ENCODE measurements around the gene CSRNP3. TPM values are rescaled to one million over a fixed set of nuclear protein-coding genes. Genes with fewer than 3 reads are reported as not detected.

Gene CSRNP3
- total RNA-seq, 4 donors from 2014 or later, result 0.12 to 1.5 (median 0.93) TPM

DNA sequence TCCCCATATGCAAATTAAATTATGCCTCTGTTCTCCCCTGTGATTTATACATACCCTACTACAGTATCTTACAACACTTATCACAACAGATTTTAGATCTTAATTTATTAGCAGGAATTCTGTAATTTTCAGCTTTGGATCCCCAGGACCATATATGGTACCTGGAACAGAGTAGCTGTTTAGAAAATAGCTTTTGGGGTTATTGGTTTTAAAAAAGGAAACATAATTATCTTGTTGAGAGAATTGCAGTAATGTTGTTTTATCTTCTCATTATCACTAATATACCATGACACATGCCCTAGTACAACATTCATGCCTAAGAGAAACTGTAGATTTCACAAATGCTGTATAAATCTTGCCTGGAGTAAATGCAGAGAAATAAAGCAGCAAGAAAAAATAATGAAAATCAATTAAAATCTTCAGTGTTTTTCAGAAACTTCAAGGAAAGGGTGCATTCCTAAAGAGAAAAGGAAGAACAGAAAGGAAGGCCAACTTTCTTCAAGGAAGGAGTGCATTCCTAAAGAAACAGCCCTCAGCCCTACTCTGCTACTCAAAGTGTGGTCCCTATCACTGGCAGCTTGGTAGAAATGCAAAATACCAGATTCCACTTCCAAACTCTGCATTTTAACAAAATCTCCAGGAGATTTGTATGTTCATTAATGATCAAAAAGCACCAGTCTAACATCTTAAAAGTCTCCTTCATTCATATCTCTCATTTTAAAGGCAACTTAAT is 37.1 kb upstream of the CSRNP3 start:
- TF ChIP-seq CTCF (IDR thresholded peaks at IDR 0.05), result no peak
- no peak for DNase-seq (ENCODE audit: low spot score)
- ATAC-seq (ENCODE audit: low FRiP score), result no peak

GRCh38 chr2:165434865-165435496 is 34.5 kb upstream of the CSRNP3 start:
- ATAC-seq (ENCODE audit: low FRiP score) (no peak), DNase-seq (ENCODE audit: low spot score) (no peak)
- TF ChIP-seq CTCF (IDR thresholded peaks at IDR 0.05), result no peak

DNA sequence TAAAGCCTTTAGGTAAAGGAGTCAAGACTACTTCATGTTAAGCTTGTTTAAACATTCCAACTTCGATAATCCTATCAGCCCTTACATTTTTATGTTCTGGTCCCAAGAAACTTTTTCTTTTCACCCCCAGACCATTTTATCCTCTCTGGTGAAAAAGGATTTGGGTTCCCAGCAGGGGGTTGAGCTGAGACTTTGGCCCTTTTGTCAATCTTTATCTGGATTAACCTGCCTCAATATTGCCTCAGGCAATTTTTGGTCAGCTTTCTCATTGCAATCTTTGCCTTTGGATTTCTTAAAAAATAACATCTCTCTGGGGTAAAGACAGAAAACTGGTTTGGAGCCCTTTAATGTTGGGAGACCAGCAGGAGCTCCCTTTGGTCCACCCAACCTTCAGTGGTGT is 33.9 kb upstream of the CSRNP3 start:
- no peak for DNase-seq (ENCODE audit: low spot score)
- no peak for ATAC-seq (ENCODE audit: low FRiP score)
- no peak for TF ChIP-seq CTCF (IDR thresholded peaks at IDR 0.05)

DNA sequence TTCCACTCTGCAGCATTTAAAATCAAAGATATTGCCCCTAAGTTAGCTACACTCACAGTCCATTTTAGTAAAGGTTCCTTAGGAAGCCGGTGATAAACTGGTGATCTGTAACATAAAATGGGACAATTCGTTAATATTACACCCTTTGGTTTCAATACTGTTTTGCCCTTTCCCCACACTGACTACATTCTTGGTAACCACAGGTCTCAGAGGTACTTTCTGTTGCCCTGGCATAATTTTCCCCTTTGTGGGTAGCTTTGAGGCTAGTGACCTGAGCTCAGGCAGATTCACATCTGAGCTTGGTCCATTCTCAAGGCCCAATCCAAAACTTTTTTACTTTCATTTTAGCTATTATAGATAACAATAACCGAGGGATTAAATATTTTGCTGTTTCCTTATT is 32.9 kb upstream of the CSRNP3 start:
- DNase-seq (ENCODE audit: low spot score), result no peak
- no peak for TF ChIP-seq CTCF (IDR thresholded peaks at IDR 0.05)
- ATAC-seq (ENCODE audit: low FRiP score), result no peak

- no peak for TF ChIP-seq CTCF (IDR thresholded peaks at IDR 0.05)
- DNase-seq (ENCODE audit: low spot score), result no peak
- no peak for ATAC-seq (ENCODE audit: low FRiP score)
Observed at GRCh38 chr2:165440367-165440766, 29.1 kb upstream of the CSRNP3 start.

- no peak for ATAC-seq (ENCODE audit: low FRiP score)
- no peak for DNase-seq (ENCODE audit: low spot score)
- no peak for TF ChIP-seq CTCF (IDR thresholded peaks at IDR 0.05)
Observed at GRCh38 chr2:165443511-165443910, 26.0 kb upstream of the CSRNP3 start.

- TF ChIP-seq CTCF (IDR thresholded peaks at IDR 0.05), result no peak
- DNase-seq (ENCODE audit: low spot score), result no peak
- no peak for ATAC-seq (ENCODE audit: low FRiP score)
Observed at GRCh38 chr2:165448406-165448805, 21.1 kb upstream of the CSRNP3 start.
